Breast epithelium (tissue), 4 donors: ENCODE measurements around the gene BOK. TPM values are rescaled to one million over a fixed set of nuclear protein-coding genes. Genes with fewer than 3 reads are reported as not detected.

Experiments
- DNase-seq, 2 donors: peaks; one replicate each; pipeline ENCODE4 v3.0.0-alpha.2; 2019; ENCODE audit warnings: low spot score in 2 of 2
- H3K27ac ChIP-seq, 2 donors: fragments of 200-600 bp; sonication (generic) in 1 of 2; one replicate each; pipeline ENCODE4 v1.5.1; 2016 to 2019; ENCODE audit warnings: mild to moderate bottlenecking in 1 of 2
- H3K27me3 ChIP-seq, 2 donors: fragments of 200-600 bp; sonication (generic) in 1 of 2; one replicate each; pipeline versions ENCODE4 v1.5.1 to v1.6.0; 2017 to 2019; ENCODE audit warnings: control low read depth in 1 of 2, mild to moderate bottlenecking in 1 of 2
- H3K36me3 ChIP-seq: fragments of 200-600 bp; one replicate; pipeline ENCODE4 v1.5.1; 2019
- H3K4me1 ChIP-seq, 2 donors: fragments of 200-600 bp; sonication (generic); one replicate each; pipeline ENCODE4 v1.5.1; 2016 to 2019; ENCODE audit warnings: control low read depth in 1 of 2
- H3K4me3 ChIP-seq, 3 donors: fragments of 200-600 bp; sonication (generic); 1 replicate in 2 of 3; 2 replicates in 1 of 3; pipeline ENCODE4 v1.5.1; 2016 to 2019; ENCODE audit warnings: mild to moderate bottlenecking in 3 of 3, moderate library complexity in 2 of 3
- H3K9me3 ChIP-seq, 2 donors: fragments of 200-600 bp; sonication (generic) in 1 of 2; one replicate each; pipeline ENCODE4 v1.5.1; 2016 to 2019; ENCODE audit warnings: control low read depth in 1 of 2
- POLR2A ChIP-seq: fragments of 450-650 bp; IDR thresholded peaks from one replicate; pipeline ENCODE4 v1.6.1; 2016; ENCODE audit warnings: antibody characterized with exemption, mild to moderate bottlenecking, moderate library complexity
- POLR2AphosphoS5 ChIP-seq, 3 donors: sonication (generic); formaldehyde crosslinking; IDR thresholded peaks; one replicate each; pipeline ENCODE4 v1.6.1; 2017; ENCODE audit warnings: antibody characterized with exemption in 3 of 3
- intact Hi-C: fragments of 100-400 bp; cut with DNase I; formaldehyde crosslinking; loops from one replicate; pipeline ENCODE4 v1.15.1; 2023; ENCODE audit warnings: low total_unique reads
- total RNA-seq, 3 donors: library from RNA; depleted of rRNA; stranded (reverse); fragments of >200 nt; gene quantifications; one replicate each; pipeline ENCODE4 v1.1.0, GENCODE V29; 2016
- TF ChIP-seq, protein P1 (sequence below), 3 donors: fragments of 450-650 bp; IDR thresholded peaks; one replicate each; pipeline ENCODE4 v1.5.1; 2016 to 2017; ENCODE audit warnings: antibody characterized with exemption in 3 of 3, mild to moderate bottlenecking in 3 of 3, moderate library complexity in 3 of 3

The BOK gene
- total RNA-seq, 3 donors from 2014 or later, result 32.2 to 77.6 (median 40.3) TPM

DNA sequence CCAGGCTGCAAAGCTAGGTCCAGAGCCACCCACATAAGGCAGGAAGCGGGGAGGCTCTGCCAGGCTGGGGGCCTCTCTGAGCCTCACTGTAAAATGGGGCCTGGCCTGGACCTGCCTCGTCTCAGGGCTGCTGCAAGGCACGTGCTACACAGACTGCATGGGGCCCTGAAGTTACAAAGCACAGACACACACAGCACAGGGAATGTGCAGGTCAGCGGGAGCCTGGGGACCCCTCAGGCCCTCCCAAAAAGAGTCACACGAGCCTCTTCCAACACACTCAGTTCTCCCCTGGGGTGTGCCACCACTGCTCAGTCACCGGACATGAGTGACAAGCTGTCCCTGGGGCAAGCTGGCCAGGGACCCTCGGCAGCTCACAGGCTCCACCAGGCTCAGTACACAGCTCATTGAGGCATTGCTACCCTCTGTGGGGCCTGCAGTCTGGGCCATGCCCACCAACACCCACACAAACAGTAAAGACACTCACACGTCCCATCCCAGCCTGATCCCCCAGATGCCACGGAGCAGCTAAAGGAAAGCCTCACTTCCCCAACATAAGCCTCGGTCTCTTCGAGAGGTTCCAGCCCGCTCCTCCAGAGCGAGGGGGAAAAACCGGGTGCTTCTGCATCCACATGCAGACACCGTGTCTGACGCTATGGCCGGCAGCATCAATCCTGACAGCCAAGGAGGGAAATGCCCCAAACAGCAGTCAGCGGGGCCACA lies 33.7 kb downstream of the BOK start:
- no peaks in the 10 kb centered on the region for H3K27me3 ChIP-seq
- no peak for TF ChIP-seq POLR2AphosphoS5 (IDR thresholded peaks at IDR 0.05)
- TF ChIP-seq POLR2A, result no peak
- TF ChIP-seq, protein P1, sequence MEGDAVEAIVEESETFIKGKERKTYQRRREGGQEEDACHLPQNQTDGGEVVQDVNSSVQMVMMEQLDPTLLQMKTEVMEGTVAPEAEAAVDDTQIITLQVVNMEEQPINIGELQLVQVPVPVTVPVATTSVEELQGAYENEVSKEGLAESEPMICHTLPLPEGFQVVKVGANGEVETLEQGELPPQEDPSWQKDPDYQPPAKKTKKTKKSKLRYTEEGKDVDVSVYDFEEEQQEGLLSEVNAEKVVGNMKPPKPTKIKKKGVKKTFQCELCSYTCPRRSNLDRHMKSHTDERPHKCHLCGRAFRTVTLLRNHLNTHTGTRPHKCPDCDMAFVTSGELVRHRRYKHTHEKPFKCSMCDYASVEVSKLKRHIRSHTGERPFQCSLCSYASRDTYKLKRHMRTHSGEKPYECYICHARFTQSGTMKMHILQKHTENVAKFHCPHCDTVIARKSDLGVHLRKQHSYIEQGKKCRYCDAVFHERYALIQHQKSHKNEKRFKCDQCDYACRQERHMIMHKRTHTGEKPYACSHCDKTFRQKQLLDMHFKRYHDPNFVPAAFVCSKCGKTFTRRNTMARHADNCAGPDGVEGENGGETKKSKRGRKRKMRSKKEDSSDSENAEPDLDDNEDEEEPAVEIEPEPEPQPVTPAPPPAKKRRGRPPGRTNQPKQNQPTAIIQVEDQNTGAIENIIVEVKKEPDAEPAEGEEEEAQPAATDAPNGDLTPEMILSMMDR (IDR thresholded peaks at IDR 0.05), result no peak
- no peak overlapping the region for H3K4me3 ChIP-seq
- no peak overlapping the region for H3K27ac ChIP-seq
- H3K36me3 ChIP-seq, result no peaks in the 10 kb centered on the region
- intact Hi-C loops, result no loop called here
- H3K9me3 ChIP-seq, result peaks cover 14 to 16% of the 10 kb centered on the region in 2 donors
- H3K4me1 ChIP-seq, result no peaks in the 10 kb centered on the region
- no peak for DNase-seq

DNA sequence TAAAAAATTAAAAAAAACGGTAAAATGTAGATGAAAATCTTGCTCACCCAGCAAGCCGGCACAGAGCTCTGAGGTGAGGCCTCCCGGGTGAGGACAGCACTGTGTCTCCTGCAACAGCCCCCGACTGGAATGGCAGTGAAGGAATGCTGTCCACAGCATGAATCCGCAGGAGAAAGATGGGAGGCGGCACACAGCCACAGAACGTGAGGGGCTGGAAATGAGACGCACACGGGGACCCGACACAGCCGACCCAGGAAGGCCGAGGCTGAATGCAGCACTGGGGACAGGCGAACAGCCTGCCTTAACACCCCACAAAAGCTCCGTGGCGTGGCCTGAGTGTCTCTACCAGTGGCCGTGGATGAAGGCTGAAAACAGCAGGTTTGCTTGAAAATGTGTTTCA lies 34.7 kb downstream of the BOK start:
- H3K27me3 ChIP-seq, result no peaks in the 10 kb centered on the region
- TF ChIP-seq, protein P1 (IDR thresholded peaks at IDR 0.05), result no peak
- TF ChIP-seq POLR2AphosphoS5 (IDR thresholded peaks at IDR 0.05) (no peak), POLR2A (no peak)
- H3K9me3 ChIP-seq, result peaks cover 6 to 8% of the 10 kb centered on the region in 2 donors
- H3K36me3 ChIP-seq, result no peaks in the 10 kb centered on the region
- intact Hi-C loops, result no loop called here
- no peak for DNase-seq
- H3K4me3 ChIP-seq, result no peak overlapping the region
- H3K4me1 ChIP-seq, result no peaks in the 10 kb centered on the region
- no peak overlapping the region for H3K27ac ChIP-seq

DNA sequence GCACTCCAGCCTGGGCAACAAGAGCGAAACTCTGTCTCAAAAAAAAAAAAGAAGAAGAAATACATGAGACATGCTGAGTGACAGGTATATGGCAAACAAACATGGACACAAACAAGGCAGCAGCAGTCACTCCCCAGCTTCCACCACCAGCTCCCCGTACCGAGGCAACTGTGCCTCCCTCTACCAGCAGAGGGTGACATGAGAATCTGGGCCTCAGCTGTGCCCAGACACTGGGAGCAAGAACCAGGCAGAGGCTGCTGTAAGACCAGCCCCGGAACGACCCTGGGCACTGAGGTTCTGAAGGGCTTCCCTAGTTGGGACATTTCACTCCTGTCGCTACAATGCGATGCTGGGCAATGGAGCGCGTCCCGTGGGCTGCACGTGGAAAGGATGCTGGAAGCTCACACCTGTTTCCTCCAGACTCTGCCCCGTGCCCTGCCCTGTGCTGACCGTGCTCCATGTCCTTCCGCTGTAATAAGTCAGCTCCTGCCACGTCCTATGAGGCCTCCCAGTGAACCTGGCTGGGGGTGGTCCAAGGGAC lies 37.1 kb downstream of the BOK start:
- TF ChIP-seq POLR2AphosphoS5 (IDR thresholded peaks at IDR 0.05), result no peak
- TF ChIP-seq POLR2A, result no peak
- TF ChIP-seq, protein P1 (IDR thresholded peaks at IDR 0.05), result no peak
- Histone ChIP-seq H3K36me3 (no peaks in the 10 kb centered on the region), H3K27ac (no peak overlapping the region), H3K4me1 (no peaks in the 10 kb centered on the region), H3K4me3 (no peak overlapping the region), H3K9me3 (no peaks in the 10 kb centered on the region), H3K27me3 (no peaks in the 10 kb centered on the region)
- DNase-seq, result no peak
- intact Hi-C loops, result no loop called here

DNA sequence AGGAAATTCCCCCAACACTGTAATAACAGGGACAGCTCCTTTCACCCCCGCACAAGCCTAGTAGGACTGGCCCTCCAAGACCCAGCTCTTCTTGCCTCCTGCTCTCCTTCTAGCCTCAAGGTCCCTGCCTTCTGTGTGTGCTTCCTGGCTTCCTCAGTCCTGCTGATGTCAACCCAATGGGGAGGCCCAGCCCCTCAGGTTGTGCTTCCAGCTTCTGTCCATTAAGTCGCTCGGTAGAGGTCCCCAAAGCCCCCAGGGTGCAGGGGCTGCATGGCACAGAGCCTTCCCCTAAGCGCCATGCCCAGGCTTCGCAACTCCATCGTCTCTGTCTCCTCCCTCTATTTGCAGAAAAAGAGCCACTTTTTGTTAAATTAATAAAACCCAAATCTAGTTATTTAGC lies 39.0 kb downstream of the BOK start:
- TF ChIP-seq POLR2AphosphoS5 (IDR thresholded peaks at IDR 0.05), result no peak
- TF ChIP-seq, protein P1 (IDR thresholded peaks at IDR 0.05), result no peak
- no peak for TF ChIP-seq POLR2A
- DNase-seq, result no peak
- H3K4me3 ChIP-seq, result no peak overlapping the region
- H3K9me3 ChIP-seq, result no peaks in the 10 kb centered on the region
- H3K27me3 ChIP-seq, result no peaks in the 10 kb centered on the region
- intact Hi-C loops, result no loop called here
- no peak overlapping the region for H3K27ac ChIP-seq
- no peaks in the 10 kb centered on the region for H3K4me1 ChIP-seq
- H3K36me3 ChIP-seq, result peaks cover 8% of the 10 kb centered on the region

DNA sequence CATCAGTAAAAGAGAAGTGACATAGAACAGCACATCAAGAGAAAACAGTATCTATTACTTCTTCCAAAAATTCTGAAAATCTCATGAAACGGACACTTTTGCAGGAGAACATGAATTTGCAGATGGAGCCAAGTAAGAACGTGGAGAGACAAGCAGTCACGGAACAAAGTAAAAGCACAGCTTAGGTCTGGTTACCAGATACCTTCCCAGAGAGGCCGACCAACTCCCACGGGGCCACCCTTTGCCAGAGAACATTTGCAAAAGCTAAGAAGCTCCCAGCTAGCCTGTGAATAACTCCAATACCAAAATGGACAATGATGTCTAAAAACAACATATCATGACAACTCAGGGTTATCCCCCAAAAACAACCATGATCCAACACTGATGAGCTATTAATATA lies 39.5 kb downstream of the BOK start:
- peaks cover 8% of the 10 kb centered on the region for H3K36me3 ChIP-seq

More for the DNA sequence above, 39.5 kb downstream of the BOK start:
- Histone ChIP-seq H3K27ac (no peak overlapping the region), H3K27me3 (no peaks in the 10 kb centered on the region), H3K4me1 (no peaks in the 10 kb centered on the region), H3K4me3 (no peak overlapping the region), H3K9me3 (no peaks in the 10 kb centered on the region)
- DNase-seq, result no peak
- intact Hi-C loops, result no loop called here
- TF ChIP-seq, protein P1 (IDR thresholded peaks at IDR 0.05), result no peak
- TF ChIP-seq POLR2AphosphoS5 (IDR thresholded peaks at IDR 0.05) (no peak), POLR2A (no peak)
